HEK293 (cell line): ENCODE results near the gene TIGAR.

ENCODE experiments used
- CTCF ChIA-PET: fragments of 350-600 bp; formaldehyde crosslinking; extraction: SDS; loops from one replicate; lab custom pipeline; 2021; ENCODE audit warnings: antibody characterized with exemption; lab: Yijun Ruan, JAX
- POLR2A ChIA-PET: fragments of 300-600 bp; formaldehyde crosslinking; extraction: SDS; loops from one replicate; lab custom pipeline; 2020; ENCODE audit warnings: antibody characterized with exemption, inconsistent platforms; lab: Yijun Ruan, JAX
- H3K27ac ChIP-seq: fragments of 200-500 bp; sonication (Bioruptor generic); 2 replicates; pipeline ENCODE4 v1.5.1; 2014; ENCODE audit warnings: low read depth, low read length, control low read depth, inconsistent platforms; ENCODE audit errors: extremely low read depth
- H3K36me3 ChIP-seq, 2 experiments: fragments of 200-500 bp in 1 of 2; sonication (Bioruptor generic) in 1 of 2; 1 replicate in 1 of 2; 2 replicates in 1 of 2; pipeline ENCODE4 v1.5.1; 2014 to 2017; ENCODE audit warnings: inconsistent platforms in 2 of 2, low read length in 2 of 2; ENCODE audit not compliant: control insufficient read depth in 2 of 2, insufficient read depth in 1 of 2
- H3K4me1 ChIP-seq: fragments of 200-500 bp; sonication (Bioruptor generic); 2 replicates; pipeline ENCODE4 v1.5.1; 2014; ENCODE audit warnings: mild to moderate bottlenecking, low read length, inconsistent platforms; ENCODE audit not compliant: control insufficient read depth, insufficient read depth
- H3K4me3 ChIP-seq: 2 replicates; pipeline ENCODE4 v1.5.1; 2011; ENCODE audit warnings: low read depth, mild to moderate bottlenecking, control low read depth, low read length, moderate library complexity
- H3K9me3 ChIP-seq: fragments of 200-500 bp; sonication (Bioruptor generic); 2 replicates; pipeline ENCODE4 v1.5.1; 2014; ENCODE audit warnings: low read depth, low read length, inconsistent platforms; ENCODE audit not compliant: control insufficient read depth, insufficient read depth
- OSR2 ChIP-seq: fragments of 450-650 bp; formaldehyde crosslinking; IDR thresholded peaks from 2 replicates; pipeline ENCODE4 v1.5.1; 2016; ENCODE audit warnings: missing biosample characterization, missing genetic modification characterization
- SETDB1 ChIP-seq: IDR thresholded peaks from one replicate; pipeline ENCODE4 v1.6.1; 2017; ENCODE audit warnings: mild to moderate bottlenecking, low read length, moderate library complexity, mixed read lengths; ENCODE audit not compliant: insufficient read length
- ZFP3 ChIP-seq: fragments of 450-650 bp; formaldehyde crosslinking; IDR thresholded peaks from 2 replicates; pipeline ENCODE4 v1.5.1; 2016; ENCODE audit warnings: low read depth, missing biosample characterization, missing genetic modification characterization
- ZIC2 ChIP-seq: fragments of 450-650 bp; formaldehyde crosslinking; IDR thresholded peaks from 2 replicates; pipeline ENCODE4 v1.5.1; 2016; ENCODE audit warnings: missing biosample characterization, missing genetic modification characterization
- ZNF391 ChIP-seq: fragments of 450-650 bp; formaldehyde crosslinking; IDR thresholded peaks from 2 replicates; pipeline ENCODE4 v1.5.1; 2016; ENCODE audit warnings: low read depth, missing biosample characterization, missing genetic modification characterization, borderline replicate concordance
- ZNF501 ChIP-seq: fragments of 450-650 bp; formaldehyde crosslinking; IDR thresholded peaks from 2 replicates; pipeline ENCODE4 v1.5.1; 2016; ENCODE audit warnings: missing biosample characterization, missing genetic modification characterization
- ZNF548 ChIP-seq: fragments of 450-650 bp; formaldehyde crosslinking; IDR thresholded peaks from 2 replicates; pipeline ENCODE4 v1.5.1; 2016; ENCODE audit warnings: missing biosample characterization, missing genetic modification characterization
- ZNF549 ChIP-seq: fragments of 450-650 bp; IDR thresholded peaks from 2 replicates; pipeline ENCODE4 v1.5.1; 2018; ENCODE audit warnings: missing biosample characterization, missing genetic modification characterization, mild to moderate bottlenecking, inconsistent platforms, moderate library complexity
- ZNF660 ChIP-seq: fragments of 450-650 bp; IDR thresholded peaks from 2 replicates; pipeline ENCODE4 v1.5.1; 2018; ENCODE audit warnings: missing biosample characterization, mild to moderate bottlenecking, missing genetic modification characterization
- ZNF677 ChIP-seq: fragments of 450-650 bp; IDR thresholded peaks from 2 replicates; pipeline ENCODE4 v1.5.0; 2018; ENCODE audit warnings: missing biosample characterization, mild to moderate bottlenecking, missing genetic modification characterization, moderate library complexity
- ZXDB ChIP-seq: fragments of 450-650 bp; formaldehyde crosslinking; IDR thresholded peaks from 2 replicates; pipeline ENCODE4 v1.5.1; 2016; ENCODE audit warnings: missing biosample characterization, missing genetic modification characterization
- TF ChIP-seq, protein P1 (sequence below): fragments of 450-650 bp; formaldehyde crosslinking; IDR thresholded peaks from 2 replicates; pipeline ENCODE4 v1.5.1; 2016; ENCODE audit warnings: missing biosample characterization, missing genetic modification characterization, low read depth
- TF ChIP-seq, protein P2 (sequence below): fragments of 450-650 bp; formaldehyde crosslinking; IDR thresholded peaks from 2 replicates; pipeline ENCODE4 v1.5.1; 2016; ENCODE audit warnings: missing biosample characterization, missing genetic modification characterization
- TF ChIP-seq, protein P3 (sequence below): fragments of 450-650 bp; formaldehyde crosslinking; IDR thresholded peaks from 2 replicates; pipeline ENCODE4 v1.5.1; 2017; ENCODE audit warnings: missing biosample characterization, missing genetic modification characterization
- TF ChIP-seq, protein P4 (sequence below): fragments of 450-650 bp; formaldehyde crosslinking; IDR thresholded peaks from 2 replicates; pipeline ENCODE4 v1.5.1; 2016; ENCODE audit warnings: missing biosample characterization, missing genetic modification characterization, borderline replicate concordance
- TF ChIP-seq, protein P5 (sequence below): fragments of 450-650 bp; formaldehyde crosslinking; IDR thresholded peaks from 2 replicates; pipeline ENCODE4 v1.5.1; 2016; ENCODE audit warnings: missing biosample characterization, missing genetic modification characterization

Gene TIGAR

DNA sequence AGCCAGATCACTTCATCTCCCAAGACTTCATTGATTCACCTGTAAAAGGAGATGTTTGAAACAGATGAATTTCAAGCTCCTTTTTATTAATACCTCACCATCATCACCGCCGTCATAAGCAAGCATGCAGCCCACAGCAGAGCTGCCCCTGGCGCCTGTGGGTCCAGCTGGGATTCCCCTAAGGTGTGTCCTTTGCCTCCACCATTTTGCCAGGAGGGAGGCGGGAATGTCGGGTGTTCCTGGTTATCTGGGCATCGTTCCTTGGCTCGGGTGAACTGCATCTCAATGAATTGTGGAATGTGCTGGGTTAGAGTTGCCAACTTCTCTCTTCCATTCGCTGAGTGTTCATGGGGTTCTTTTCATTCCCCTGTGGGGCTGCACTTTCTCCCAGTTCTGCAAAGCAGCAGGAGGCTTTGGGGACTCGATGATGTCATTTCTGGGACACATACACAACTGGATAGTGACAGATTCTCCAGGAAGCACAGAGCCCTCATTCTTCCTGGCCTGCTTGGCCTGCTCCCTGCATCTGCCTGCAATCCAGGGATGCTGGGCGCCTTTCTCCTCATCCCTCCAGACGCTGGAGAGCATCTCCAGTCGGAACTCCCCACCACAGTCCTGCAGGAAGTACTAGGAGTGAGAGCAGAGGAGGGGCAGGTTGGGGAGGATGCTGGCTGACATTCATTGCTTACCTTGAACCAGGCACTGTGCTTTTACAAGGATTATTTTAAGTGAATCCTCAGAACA lies 37.3 kb upstream of the TIGAR start:
- no peak overlapping the region for H3K4me3 ChIP-seq
- CTCF ChIA-PET: interaction anchor here (0.6 to 1.1 kb wide), 3 partner anchors 69 to 406 kb away, joined by 3 to 5 read pairs (median 4); no protein-coding TSS in a partner anchor
- H3K4me1 ChIP-seq: no peaks in the 10 kb centered on the region
- no peak overlapping the region for H3K27ac ChIP-seq
- POLR2A ChIA-PET: interaction anchor here (1.3 kb wide), 1 partner anchor 10 kb away, joined by 3 read pairs; the partner anchor contains the start of gene CCND2
- no peaks in the 10 kb centered on the region for H3K9me3 ChIP-seq
- peaks cover 27 to 99% of the 10 kb centered on the region in 2 experiments for H3K36me3 ChIP-seq
- TF ChIP-seq ZNF549 (tag by site-specific recombination) (no peak), SETDB1 (no peak), ZIC2 (0 out of 2 replicates have a peak, but pooled peaks have one; percentile 26)
- TF ChIP-seq, protein P1, sequence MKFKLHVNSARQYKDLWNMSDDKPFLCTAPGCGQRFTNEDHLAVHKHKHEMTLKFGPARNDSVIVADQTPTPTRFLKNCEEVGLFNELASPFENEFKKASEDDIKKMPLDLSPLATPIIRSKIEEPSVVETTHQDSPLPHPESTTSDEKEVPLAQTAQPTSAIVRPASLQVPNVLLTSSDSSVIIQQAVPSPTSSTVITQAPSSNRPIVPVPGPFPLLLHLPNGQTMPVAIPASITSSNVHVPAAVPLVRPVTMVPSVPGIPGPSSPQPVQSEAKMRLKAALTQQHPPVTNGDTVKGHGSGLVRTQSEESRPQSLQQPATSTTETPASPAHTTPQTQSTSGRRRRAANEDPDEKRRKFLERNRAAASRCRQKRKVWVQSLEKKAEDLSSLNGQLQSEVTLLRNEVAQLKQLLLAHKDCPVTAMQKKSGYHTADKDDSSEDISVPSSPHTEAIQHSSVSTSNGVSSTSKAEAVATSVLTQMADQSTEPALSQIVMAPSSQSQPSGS: peak; percentile 18; the same call in 1 of the 2 replicates

DNA sequence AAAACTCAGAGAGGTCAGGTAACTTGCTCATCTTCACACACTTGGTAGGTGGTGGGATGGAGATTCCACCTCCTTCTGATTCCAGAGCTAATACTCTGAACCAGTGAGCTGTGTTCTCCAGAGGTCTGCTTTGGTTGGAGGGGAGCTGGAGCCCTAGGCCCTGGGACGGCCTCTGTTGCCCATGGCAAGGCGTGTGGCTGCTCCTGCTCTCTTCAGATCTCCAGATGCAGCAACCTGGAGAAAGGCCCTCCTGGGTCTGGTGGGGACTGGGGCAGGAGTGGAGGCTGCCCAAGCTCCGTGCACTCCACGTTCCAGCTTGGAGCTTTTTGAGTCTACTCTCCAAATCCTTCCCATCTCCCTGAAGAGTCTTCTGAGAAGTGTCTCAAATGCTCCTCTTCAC lies 36.7 kb upstream of the TIGAR start:
- Histone ChIP-seq H3K4me3 (no peak overlapping the region), H3K9me3 (no peaks in the 10 kb centered on the region), H3K27ac (no peak overlapping the region), H3K4me1 (no peaks in the 10 kb centered on the region), H3K36me3 (peaks cover 26 to 99% of the 10 kb centered on the region in 2 experiments)
- TF ChIP-seq ZNF660 (tag by site-specific recombination) (no peak), ZNF548 (no peak), ZNF501 (tag by site-specific recombination) (no peak), OSR2 (tag by site-specific recombination) (no peak), ZNF677 (no peak), ZXDB (tag by site-specific recombination) (no peak), ZFP3 (tag by site-specific recombination) (no peak), ZNF391 (no peak)
- TF ChIP-seq, protein P2, sequence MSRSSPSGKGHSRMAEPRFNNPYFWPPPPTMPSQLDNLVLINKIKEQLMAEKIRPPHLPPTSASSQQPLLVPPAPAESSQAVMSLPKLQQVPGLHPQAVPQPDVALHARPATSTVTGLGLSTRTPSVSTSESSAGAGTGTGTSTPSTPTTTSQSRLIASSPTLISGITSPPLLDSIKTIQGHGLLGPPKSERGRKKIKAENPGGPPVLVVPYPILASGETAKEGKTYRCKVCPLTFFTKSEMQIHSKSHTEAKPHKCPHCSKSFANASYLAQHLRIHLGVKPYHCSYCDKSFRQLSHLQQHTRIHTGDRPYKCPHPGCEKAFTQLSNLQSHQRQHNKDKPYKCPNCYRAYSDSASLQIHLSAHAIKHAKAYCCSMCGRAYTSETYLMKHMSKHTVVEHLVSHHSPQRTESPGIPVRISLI: no peak
- TF ChIP-seq, protein P3, sequence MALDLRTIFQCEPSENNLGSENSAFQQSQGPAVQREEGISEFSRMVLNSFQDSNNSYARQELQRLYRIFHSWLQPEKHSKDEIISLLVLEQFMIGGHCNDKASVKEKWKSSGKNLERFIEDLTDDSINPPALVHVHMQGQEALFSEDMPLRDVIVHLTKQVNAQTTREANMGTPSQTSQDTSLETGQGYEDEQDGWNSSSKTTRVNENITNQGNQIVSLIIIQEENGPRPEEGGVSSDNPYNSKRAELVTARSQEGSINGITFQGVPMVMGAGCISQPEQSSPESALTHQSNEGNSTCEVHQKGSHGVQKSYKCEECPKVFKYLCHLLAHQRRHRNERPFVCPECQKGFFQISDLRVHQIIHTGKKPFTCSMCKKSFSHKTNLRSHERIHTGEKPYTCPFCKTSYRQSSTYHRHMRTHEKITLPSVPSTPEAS (tag by site-specific recombination): no peak
- TF ChIP-seq, protein P4, sequence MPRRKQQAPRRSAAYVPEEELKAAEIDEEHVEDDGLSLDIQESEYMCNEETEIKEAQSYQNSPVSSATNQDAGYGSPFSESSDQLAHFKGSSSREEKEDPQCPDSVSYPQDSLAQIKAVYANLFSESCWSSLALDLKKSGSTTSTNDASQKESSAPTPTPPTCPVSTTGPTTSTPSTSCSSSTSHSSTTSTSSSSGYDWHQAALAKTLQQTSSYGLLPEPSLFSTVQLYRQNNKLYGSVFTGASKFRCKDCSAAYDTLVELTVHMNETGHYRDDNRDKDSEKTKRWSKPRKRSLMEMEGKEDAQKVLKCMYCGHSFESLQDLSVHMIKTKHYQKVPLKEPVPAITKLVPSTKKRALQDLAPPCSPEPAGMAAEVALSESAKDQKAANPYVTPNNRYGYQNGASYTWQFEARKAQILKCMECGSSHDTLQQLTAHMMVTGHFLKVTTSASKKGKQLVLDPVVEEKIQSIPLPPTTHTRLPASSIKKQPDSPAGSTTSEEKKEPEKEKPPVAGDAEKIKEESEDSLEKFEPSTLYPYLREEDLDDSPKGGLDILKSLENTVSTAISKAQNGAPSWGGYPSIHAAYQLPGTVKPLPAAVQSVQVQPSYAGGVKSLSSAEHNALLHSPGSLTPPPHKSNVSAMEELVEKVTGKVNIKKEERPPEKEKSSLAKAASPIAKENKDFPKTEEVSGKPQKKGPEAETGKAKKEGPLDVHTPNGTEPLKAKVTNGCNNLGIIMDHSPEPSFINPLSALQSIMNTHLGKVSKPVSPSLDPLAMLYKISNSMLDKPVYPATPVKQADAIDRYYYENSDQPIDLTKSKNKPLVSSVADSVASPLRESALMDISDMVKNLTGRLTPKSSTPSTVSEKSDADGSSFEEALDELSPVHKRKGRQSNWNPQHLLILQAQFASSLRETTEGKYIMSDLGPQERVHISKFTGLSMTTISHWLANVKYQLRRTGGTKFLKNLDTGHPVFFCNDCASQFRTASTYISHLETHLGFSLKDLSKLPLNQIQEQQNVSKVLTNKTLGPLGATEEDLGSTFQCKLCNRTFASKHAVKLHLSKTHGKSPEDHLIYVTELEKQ: no peak
- TF ChIP-seq, protein P5, sequence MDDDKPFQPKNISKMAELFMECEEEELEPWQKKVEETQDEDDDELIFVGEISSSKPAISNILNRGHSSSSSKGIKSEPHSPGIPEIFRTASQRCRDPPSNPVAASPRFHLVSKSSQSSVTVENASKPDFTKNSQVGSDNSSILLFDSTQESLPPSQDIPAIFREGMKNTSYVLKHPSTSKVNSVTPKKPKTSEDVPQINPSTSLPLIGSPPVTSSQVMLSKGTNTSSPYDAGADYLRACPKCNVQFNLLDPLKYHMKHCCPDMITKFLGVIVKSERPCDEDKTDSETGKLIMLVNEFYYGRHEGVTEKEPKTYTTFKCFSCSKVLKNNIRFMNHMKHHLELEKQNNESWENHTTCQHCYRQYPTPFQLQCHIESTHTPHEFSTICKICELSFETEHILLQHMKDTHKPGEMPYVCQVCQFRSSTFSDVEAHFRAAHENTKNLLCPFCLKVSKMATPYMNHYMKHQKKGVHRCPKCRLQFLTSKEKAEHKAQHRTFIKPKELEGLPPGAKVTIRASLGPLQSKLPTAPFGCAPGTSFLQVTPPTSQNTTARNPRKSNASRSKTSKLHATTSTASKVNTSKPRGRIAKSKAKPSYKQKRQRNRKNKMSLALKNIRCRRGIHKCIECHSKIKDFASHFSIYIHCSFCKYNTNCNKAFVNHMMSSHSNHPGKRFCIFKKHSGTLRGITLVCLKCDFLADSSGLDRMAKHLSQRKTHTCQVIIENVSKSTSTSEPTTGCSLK (tag by site-specific recombination): no peak
- ChIA-PET POLR2A (no interaction called here), CTCF (no interaction called here)
